Tibial artery (tissue), 4 donors: ENCODE results near the gene LRRC74A.

Source experiments
- DNase-seq, 2 donors: peaks; one replicate each; pipeline ENCODE4 v3.0.0-alpha.2; 2019
- H3K27ac ChIP-seq, 2 donors: fragments of 200-600 bp; sonication (generic) in 1 of 2; 1 replicate in 1 of 2; 2 replicates in 1 of 2; pipeline ENCODE4 v1.5.1; 2018 to 2019; ENCODE audit warnings: mild to moderate bottlenecking in 1 of 2
- H3K27me3 ChIP-seq, 2 donors: fragments of 200-600 bp; sonication (generic) in 1 of 2; one replicate each; pipeline versions ENCODE4 v1.5.1 to v1.6.0; 2016 to 2019
- H3K36me3 ChIP-seq, 3 donors: fragments of 200-600 bp; sonication (generic) in 2 of 3; one replicate each; pipeline ENCODE4 v1.5.1; 2016 to 2019; ENCODE audit warnings: mild to moderate bottlenecking in 2 of 3
- H3K4me1 ChIP-seq, 4 donors: fragments of 200-600 bp; sonication (generic) in 2 of 4; 1 replicate in 3 of 4; 2 replicates in 1 of 4; pipeline ENCODE4 v1.5.1; 2016 to 2019
- H3K4me3 ChIP-seq, 2 donors: fragments of 200-600 bp; sonication (generic) in 1 of 2; 1 replicate in 1 of 2; 2 replicates in 1 of 2; pipeline ENCODE4 v1.5.1; 2018 to 2019; ENCODE audit warnings: mild to moderate bottlenecking in 2 of 2
- H3K9me3 ChIP-seq, 3 donors: fragments of 200-600 bp; sonication (generic) in 1 of 3; one replicate each; pipeline ENCODE4 v1.5.1; 2016 to 2019
- CTCF ChIP-seq, 2 experiments: fragments of 200-600 bp in 1 of 2; fragments of 450-650 bp in 1 of 2; IDR thresholded peaks; one replicate each; pipeline ENCODE4 v1.5.1; 2017 to 2019; ENCODE audit warnings: antibody characterized with exemption in 2 of 2, mild to moderate bottlenecking in 1 of 2, moderate library complexity in 1 of 2
- intact Hi-C: fragments of 100-400 bp; cut with DNase I; formaldehyde crosslinking; loops from one replicate; pipeline ENCODE4 v1.15.0; 2023; ENCODE audit warnings: low total_unique reads

LRRC74A gene

GRCh38 chr14:76855066-76855465, 28.9 kb downstream of the LRRC74A start:
- Histone ChIP-seq H3K27ac (no peak overlapping the region), H3K36me3 (no peaks in the 10 kb centered on the region), H3K27me3 (peaks cover 0 to 6% of the 10 kb centered on the region in 2 donors), H3K9me3 (no peaks in the 10 kb centered on the region), H3K4me3 (no peak overlapping the region), H3K4me1 (no peaks in the 10 kb centered on the region)
- no peak for DNase-seq
- no peak for TF ChIP-seq CTCF (IDR thresholded peaks at IDR 0.05)
- intact Hi-C loops, result no loop called here

GRCh38 chr14:76856769-76857168, 30.6 kb downstream of the LRRC74A start:
- H3K27me3 ChIP-seq, result peaks cover 0 to 12% of the 10 kb centered on the region in 2 donors
- no peaks in the 10 kb centered on the region for H3K36me3 ChIP-seq
- no peaks in the 10 kb centered on the region for H3K9me3 ChIP-seq
- H3K4me3 ChIP-seq, result no peak overlapping the region
- intact Hi-C loops, result no loop called here
- no peaks in the 10 kb centered on the region for H3K4me1 ChIP-seq
- no peak for TF ChIP-seq CTCF (IDR thresholded peaks at IDR 0.05)
- no peak for DNase-seq
- H3K27ac ChIP-seq, result no peak overlapping the region

GRCh38 chr14:76861574-76862255, 35.5 kb downstream of the LRRC74A start:
- intact Hi-C loops, result no loop called here
- H3K27ac ChIP-seq, result no peak overlapping the region
- TF ChIP-seq CTCF (IDR thresholded peaks at IDR 0.05), result no peak
- DNase-seq, result no peak
- H3K4me1 ChIP-seq, result no peaks in the 10 kb centered on the region
- no peaks in the 10 kb centered on the region for H3K36me3 ChIP-seq
- H3K27me3 ChIP-seq, result peaks cover 0 to 16% of the 10 kb centered on the region in 2 donors
- no peaks in the 10 kb centered on the region for H3K9me3 ChIP-seq
- no peak overlapping the region for H3K4me3 ChIP-seq

DNA sequence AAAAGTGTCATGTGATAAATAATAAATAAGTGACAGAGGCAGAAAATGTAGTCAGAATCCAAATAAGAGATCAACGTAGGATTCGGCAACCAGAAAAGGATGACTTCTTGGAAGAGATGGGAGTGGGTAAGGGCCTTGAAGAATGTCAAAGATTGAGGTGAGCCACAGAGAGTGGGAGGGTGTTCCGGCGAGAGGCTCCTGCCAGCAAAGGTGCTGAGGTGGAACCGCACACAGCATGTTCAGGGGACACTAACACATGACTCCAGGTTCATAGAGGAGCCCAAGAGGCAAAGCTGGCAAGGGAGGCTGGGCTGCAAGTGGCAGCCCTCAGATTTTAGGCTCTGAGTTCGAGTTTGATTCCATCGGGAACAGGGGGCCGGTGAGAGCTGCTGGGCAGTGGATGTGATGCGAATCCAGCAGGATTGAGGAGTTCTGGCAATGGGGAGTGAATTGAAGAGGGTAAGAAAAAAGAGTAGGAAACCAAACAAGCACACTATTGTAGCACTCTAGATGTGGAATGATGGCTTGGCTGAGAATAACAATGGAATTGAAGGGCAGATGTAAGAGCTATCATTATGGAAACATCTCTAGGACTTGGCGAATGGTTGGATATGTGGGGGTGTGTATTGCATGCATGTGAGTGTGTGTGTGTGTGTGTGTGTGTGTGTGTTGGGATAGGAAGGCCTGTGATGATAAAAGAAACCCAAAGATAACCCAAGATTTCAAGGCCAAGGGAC, 36.5 kb downstream of the LRRC74A start:
- no peak for DNase-seq
- H3K4me3 ChIP-seq, result no peak overlapping the region
- intact Hi-C loops, result no loop called here
- H3K27ac ChIP-seq, result no peak overlapping the region
- H3K36me3 ChIP-seq, result no peaks in the 10 kb centered on the region
- no peak for TF ChIP-seq CTCF (IDR thresholded peaks at IDR 0.05)
- H3K4me1 ChIP-seq, result no peaks in the 10 kb centered on the region
- no peaks in the 10 kb centered on the region for H3K9me3 ChIP-seq
- peaks cover 0 to 20% of the 10 kb centered on the region in 2 donors for H3K27me3 ChIP-seq

- no peak overlapping the region for H3K27ac ChIP-seq
- no peak overlapping the region for H3K4me3 ChIP-seq
- no peak for TF ChIP-seq CTCF (IDR thresholded peaks at IDR 0.05)
- intact Hi-C loops, result no loop called here
- no peaks in the 10 kb centered on the region for H3K9me3 ChIP-seq
- no peaks in the 10 kb centered on the region for H3K4me1 ChIP-seq
- H3K36me3 ChIP-seq, result no peaks in the 10 kb centered on the region
- peaks cover 0 to 29% of the 10 kb centered on the region in 2 donors for H3K27me3 ChIP-seq
- DNase-seq, result peak; percentile 62 to 75
Observed at GRCh38 chr14:76863724-76864407, 37.7 kb downstream of the LRRC74A start.
